ENCODE results near the gene AGMO. TPM values are rescaled to one million over a fixed set of nuclear protein-coding genes. Genes with fewer than 3 reads are reported as not detected.

Gene AGMO
- total and polyA plus RNA-seq, 10 of the 15 experiments (the other 5 are each of a cell fraction or from before 2014, with no cell fraction given): 0.11 to 0.29 TPM; not detected in 8

DNA sequence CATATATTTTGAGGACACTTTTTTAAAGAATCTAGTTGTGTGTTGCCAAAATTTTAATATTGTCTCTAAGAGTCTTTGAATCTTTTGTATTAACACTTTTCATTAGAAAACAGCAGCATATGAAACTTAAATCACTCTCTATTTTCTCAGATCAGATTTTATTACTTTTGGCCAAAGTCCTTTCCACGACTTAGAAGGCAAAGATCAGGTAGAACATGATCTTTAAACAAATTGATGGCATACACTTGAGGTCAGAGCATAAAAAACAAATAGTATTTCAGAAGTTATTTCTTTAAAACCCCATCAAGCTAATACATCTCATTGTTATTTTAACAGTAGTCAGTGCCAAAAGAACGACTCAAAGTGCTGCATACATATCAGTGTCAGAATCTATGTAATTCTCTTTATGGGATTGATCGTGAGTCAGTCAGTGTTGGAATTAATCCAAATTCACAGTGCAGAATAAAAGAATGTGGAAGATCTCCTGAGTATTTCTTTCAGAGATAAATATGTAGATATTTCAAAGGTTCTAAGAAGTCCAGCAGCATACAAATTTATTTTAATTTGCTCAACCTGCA is 9.6 kb upstream of the AGMO start:
- RAD21 ChIA-PET (ENCODE audit: unreplicated experiment): no interaction called here
- ATAC-seq (no peak), DNase-seq (ENCODE audit: low read depth, low spot score) (no peak), FAIRE-seq (no peak)
- in situ Hi-C loops (cut with MboI) (no loop called here), intact Hi-C loops (cut with micrococcal nuclease; ENCODE audit: unreplicated experiment) (no loop called here)
- Histone ChIP-seq H3K36me3 (ENCODE audit: control insufficient read depth in 2 of 2, insufficient read depth in 2 of 2, low read length in 1 of 2) (no peaks in the 10 kb centered on the region), H3K79me2 (ENCODE audit: control insufficient read depth, insufficient read depth, low read length) (no peaks in the 10 kb centered on the region), H4K20me1 (ENCODE audit: control insufficient read depth, insufficient read depth) (no peaks in the 10 kb centered on the region), H3K4me2 (ENCODE audit: control insufficient read depth, insufficient read depth) (no peak overlapping the region), H3K27me3 (replicated peaks in 1 of 2; ENCODE audit: control insufficient read depth in 2 of 2, insufficient read depth in 2 of 2, low read length in 1 of 2) (no peaks in the 10 kb centered on the region), H3K9ac (ENCODE audit: control insufficient read depth, insufficient read depth, low read length) (no peak overlapping the region), H3K9me3 (replicated peaks; ENCODE audit: control insufficient read depth, insufficient read depth, low read length) (no peaks in the 10 kb centered on the region), H3K4me1 (ENCODE audit: control insufficient read depth, insufficient read depth, low read length) (no peaks in the 10 kb centered on the region), H3K27ac (ENCODE audit: control insufficient read depth, insufficient read depth) (no peak overlapping the region), H3K4me3 (no peak overlapping the region), H2AFZ (ENCODE audit: control insufficient read depth, low read depth, low read length) (no peak overlapping the region)
- POLR2A ChIA-PET: no interaction called here
- CTCF ChIA-PET: no interaction called here
- TF ChIP-seq NFIC (IDR thresholded peaks at IDR 0.05; ENCODE audit: low read depth, low read length) (no peak), ZNF384 (IDR thresholded peaks at IDR 0.05; ENCODE audit: borderline replicate concordance, low read depth, low read length) (no peak), BRCA1 (IDR thresholded peaks at IDR 0.05; ENCODE audit: low read depth, low read length) (no peak), ZNF274 (IDR thresholded peaks at IDR 0.05; ENCODE audit: insufficient read depth, insufficient read length) (no peak), RFX5 (IDR thresholded peaks at IDR 0.05; ENCODE audit: low read depth, low read length) (no peak), POLR2A (IDR thresholded peaks at IDR 0.05; ENCODE audit: low read depth, low read length) (no peak), NFYA (IDR thresholded peaks at IDR 0.05; ENCODE audit: borderline replicate concordance, low read depth, low read length) (no peak), HSF1 (IDR thresholded peaks at IDR 0.05; ENCODE audit: low read depth, low read length) (no peak), E2F4 (IDR thresholded peaks at IDR 0.05; ENCODE audit: low read depth, low read length) (no peak), SMAD5 (IDR thresholded peaks at IDR 0.05; ENCODE audit: low read depth) (no peak), BACH1 (IDR thresholded peaks at IDR 0.05; ENCODE audit: borderline replicate concordance) (no peak), SIN3A (IDR thresholded peaks at IDR 0.05; ENCODE audit: low read depth, low read length) (no peak), MTA2 (IDR thresholded peaks at IDR 0.05; ENCODE audit: low read depth) (no peak), SIX5 (IDR thresholded peaks at IDR 0.05; ENCODE audit: low read depth, low read length, severe bottlenecking) (no peak)
- TF ChIP-seq, protein P1, sequence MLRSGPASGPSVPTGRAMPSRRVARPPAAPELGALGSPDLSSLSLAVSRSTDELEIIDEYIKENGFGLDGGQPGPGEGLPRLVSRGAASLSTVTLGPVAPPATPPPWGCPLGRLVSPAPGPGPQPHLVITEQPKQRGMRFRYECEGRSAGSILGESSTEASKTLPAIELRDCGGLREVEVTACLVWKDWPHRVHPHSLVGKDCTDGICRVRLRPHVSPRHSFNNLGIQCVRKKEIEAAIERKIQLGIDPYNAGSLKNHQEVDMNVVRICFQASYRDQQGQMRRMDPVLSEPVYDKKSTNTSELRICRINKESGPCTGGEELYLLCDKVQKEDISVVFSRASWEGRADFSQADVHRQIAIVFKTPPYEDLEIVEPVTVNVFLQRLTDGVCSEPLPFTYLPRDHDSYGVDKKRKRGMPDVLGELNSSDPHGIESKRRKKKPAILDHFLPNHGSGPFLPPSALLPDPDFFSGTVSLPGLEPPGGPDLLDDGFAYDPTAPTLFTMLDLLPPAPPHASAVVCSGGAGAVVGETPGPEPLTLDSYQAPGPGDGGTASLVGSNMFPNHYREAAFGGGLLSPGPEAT (IDR thresholded peaks at IDR 0.05; ENCODE audit: low read depth): no peak
- TF ChIP-seq, protein P2, sequence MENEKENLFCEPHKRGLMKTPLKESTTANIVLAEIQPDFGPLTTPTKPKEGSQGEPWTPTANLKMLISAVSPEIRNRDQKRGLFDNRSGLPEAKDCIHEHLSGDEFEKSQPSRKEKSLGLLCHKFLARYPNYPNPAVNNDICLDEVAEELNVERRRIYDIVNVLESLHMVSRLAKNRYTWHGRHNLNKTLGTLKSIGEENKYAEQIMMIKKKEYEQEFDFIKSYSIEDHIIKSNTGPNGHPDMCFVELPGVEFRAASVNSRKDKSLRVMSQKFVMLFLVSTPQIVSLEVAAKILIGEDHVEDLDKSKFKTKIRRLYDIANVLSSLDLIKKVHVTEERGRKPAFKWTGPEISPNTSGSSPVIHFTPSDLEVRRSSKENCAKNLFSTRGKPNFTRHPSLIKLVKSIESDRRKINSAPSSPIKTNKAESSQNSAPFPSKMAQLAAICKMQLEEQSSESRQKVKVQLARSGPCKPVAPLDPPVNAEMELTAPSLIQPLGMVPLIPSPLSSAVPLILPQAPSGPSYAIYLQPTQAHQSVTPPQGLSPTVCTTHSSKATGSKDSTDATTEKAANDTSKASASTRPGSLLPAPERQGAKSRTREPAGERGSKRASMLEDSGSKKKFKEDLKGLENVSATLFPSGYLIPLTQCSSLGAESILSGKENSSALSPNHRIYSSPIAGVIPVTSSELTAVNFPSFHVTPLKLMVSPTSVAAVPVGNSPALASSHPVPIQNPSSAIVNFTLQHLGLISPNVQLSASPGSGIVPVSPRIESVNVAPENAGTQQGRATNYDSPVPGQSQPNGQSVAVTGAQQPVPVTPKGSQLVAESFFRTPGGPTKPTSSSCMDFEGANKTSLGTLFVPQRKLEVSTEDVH (IDR thresholded peaks at IDR 0.05; ENCODE audit: low read depth, partially characterized antibody): no peak
- SMC1A ChIA-PET (ENCODE audit: uncharacterized antibody, unreplicated experiment): no interaction called here
- 17% methylated on average over 3 of the region's 3 CpGs for WGBS (ENCODE audit: insufficient coverage, insufficient replicate concordance, low lambda C conversion rate, missing lambda C conversion rate)
- no TSS peak for BruUV-seq (replicated peaks)

Data from GM12878 (cell line).